Common myeloid progenitor, CD34-positive (primary cell): Measurements from ENCODE around the gene TXN2. TPM values are rescaled to one million over a fixed set of nuclear protein-coding genes. Genes with fewer than 3 reads are reported as not detected.
"Not testable (repeated sequence)": the region's sequence is repeated elsewhere in the genome, so short reads cannot be mapped to it uniquely, and the experiment has no call there.

Source experiments
- CTCF ChIA-PET: fragments of 350-600 bp; sonication (Branson Sonifier 250); formaldehyde crosslinking; loops from one replicate; lab custom pipeline; 2021; ENCODE audit warnings: antibody characterized with exemption; lab: Charles Lee
- POLR2A ChIA-PET: fragments of 350-600 bp; sonication (Branson Sonifier 250); formaldehyde crosslinking; loops from one replicate; lab custom pipeline; 2021; ENCODE audit warnings: antibody characterized with exemption; lab: Charles Lee
- DNase-seq, 3 donors: peaks; one replicate each; pipeline versions ENCODE4 v3.0.0 to v3.0.0-alpha.2; 2013
- H3K27ac ChIP-seq, 2 experiments: 1 replicate in 1 of 2; 2 replicates in 1 of 2; pipeline ENCODE4 v1.7.0; 2013; ENCODE audit warnings: inconsistent platforms in 2 of 2, low read length in 2 of 2, mild to moderate bottlenecking in 2 of 2, low read depth in 1 of 2, moderate library complexity in 1 of 2; ENCODE audit not compliant: severe bottlenecking in 2 of 2, insufficient read depth in 1 of 2, poor library complexity in 1 of 2
- H3K27me3 ChIP-seq, 5 experiments: replicated peaks in 2 of 5; 1 replicate in 3 of 5; 2 replicates in 2 of 5; pipeline versions ENCODE4 v1.6.1 to v1.7.0; 2013; ENCODE audit warnings: low read length in 4 of 5, mild to moderate bottlenecking in 2 of 5, moderate library complexity in 2 of 5, inconsistent platforms in 1 of 5; ENCODE audit not compliant: insufficient read depth in 5 of 5, control insufficient read depth in 4 of 5
- H3K36me3 ChIP-seq, 4 experiments: 1 replicate in 2 of 4; 2 replicates in 2 of 4; pipeline versions ENCODE4 v1.6.1 to v1.7.0; 2013; ENCODE audit warnings: low read length in 3 of 4, control low read depth in 1 of 4, mild to moderate bottlenecking in 1 of 4; ENCODE audit not compliant: control insufficient read depth in 4 of 4, insufficient read depth in 4 of 4
- H3K4me1 ChIP-seq, 4 experiments: 1 replicate in 3 of 4; 2 replicates in 1 of 4; pipeline versions ENCODE4 v1.6.1 to v1.7.1; 2013; ENCODE audit warnings: low read length in 3 of 4, mild to moderate bottlenecking in 3 of 4, control low read depth in 1 of 4, inconsistent platforms in 1 of 4, moderate library complexity in 1 of 4; ENCODE audit not compliant: control insufficient read depth in 4 of 4, insufficient read depth in 4 of 4; ENCODE audit errors: control extremely low read depth in 1 of 4
- H3K4me3 ChIP-seq, 7 experiments: 1 replicate in 4 of 7; 2 replicates in 3 of 7; pipeline versions ENCODE4 v1.5.1 to v1.7.0; 2013; ENCODE audit warnings: mild to moderate bottlenecking in 7 of 7, low read length in 6 of 7, moderate library complexity in 6 of 7, inconsistent platforms in 2 of 7, low read depth in 2 of 7, control low read depth in 1 of 7; ENCODE audit not compliant: insufficient read depth in 4 of 7, control insufficient read depth in 1 of 7; ENCODE audit errors: extremely low read depth in 1 of 7
- H3K9me3 ChIP-seq, 5 experiments: 1 replicate in 4 of 5; 2 replicates in 1 of 5; pipeline versions ENCODE4 v1.6.1 to v1.7.1; 2013; ENCODE audit warnings: low read length in 4 of 5, mild to moderate bottlenecking in 2 of 5, inconsistent platforms in 1 of 5, low read depth in 1 of 5, moderate library complexity in 1 of 5; ENCODE audit not compliant: control insufficient read depth in 4 of 5, insufficient read depth in 2 of 5; ENCODE audit errors: control extremely low read depth in 1 of 5
- WGBS: methylation state at CpG from one replicate; pipeline ENCODE4 v1.1.5; 2013; ENCODE audit not compliant: insufficient coverage; 5-methylcytosine and 5-hydroxymethylcytosine counted together
- polyA plus RNA-seq: library from polyadenylated mRNA; unstranded; fragments of 120-200 nt; gene quantifications from one replicate; pipeline ENCODE4 v1.2.1, GENCODE V29; 2013

Gene TXN2
- polyA plus RNA-seq = 89.6 TPM

GRCh38 chr22:36481393-36482168 lies at the start of gene TXN2:
Gene TXN2, minus strand, starts transcription at chr22:36481640. Its CDS starts 803 bp downstream, at chr22:36480837.
- peak within 1 kb of the TSS; percentile 74 to 99 (median 89) for H3K4me3 ChIP-seq
- peak; percentile 96 to 99 (median 98) for DNase-seq
- 0% methylated on average over 44 of the region's 62 CpGs for WGBS
- H3K27me3 ChIP-seq = no peaks in the 10 kb centered on the region
- H3K36me3 ChIP-seq = peaks cover 4 to 37% (median 24%) of the 10 kb centered on the region in 4 experiments
- peaks cover 0 to 1% (median 0%) of the 10 kb centered on the region in 5 experiments for H3K9me3 ChIP-seq
- CTCF ChIA-PET = interaction anchor here (0.9 to 5.5 kb wide), 4 partner anchors 9 to 181 kb away, joined by 3 to 19 read pairs (median 12); no protein-coding TSS in a partner anchor
- peak within 1 kb of the TSS; percentile 75 to 90 for H3K27ac ChIP-seq
- peaks cover 7 to 19% (median 16%) of the 10 kb centered on the region in 4 experiments for H3K4me1 ChIP-seq
- POLR2A ChIA-PET = interaction anchor here (0.5 to 1.5 kb wide), 10 partner anchors 9 to 571 kb away, joined by 3 to 4 read pairs (median 3); no protein-coding TSS in a partner anchor

GRCh38 chr22:36528795-36529751 lies 47.6 kb upstream of the TXN2 start, which contains the start of gene EIF3D:
Gene EIF3D, minus strand, starts transcription at chr22:36529166. Its CDS starts 3,045 bp downstream, at chr22:36526121.
- Histone ChIP-seq H3K4me1 (peaks cover 3 to 21% (median 18%) of the 10 kb centered on the region in 4 experiments), H3K36me3 (peaks cover 10 to 33% (median 24%) of the 10 kb centered on the region in 4 experiments), H3K4me3 (peak within 1 kb of the TSS; percentile 66 to 100 (median 87)), H3K27ac (peak within 1 kb of the TSS; percentile 88 to 95), H3K9me3 (no peaks in the 10 kb centered on the region), H3K27me3 (no peaks in the 10 kb centered on the region)
- under 1% methylated on average over 79 of the region's 82 CpGs for WGBS
- POLR2A ChIA-PET = interaction anchor here (0.6 to 1.7 kb wide), 3 partner anchors 18 to 247 kb away, joined by 3 to 10 read pairs (median 3); partner anchors contain the start of genes FOXRED2 and IFT27
- DNase-seq = peak; percentile 100
- CTCF ChIA-PET = interaction anchor here (0.6 to 1.1 kb wide), 4 partner anchors 12 to 598 kb away, joined by 3 to 4 read pairs (median 4); no protein-coding TSS in a partner anchor

GRCh38 chr22:36528341-36528740 lies 46.9 kb upstream of the TXN2 start:
- Histone ChIP-seq H3K9me3 (no peaks in the 10 kb centered on the region), H3K36me3 (peaks cover 17 to 40% (median 31%) of the 10 kb centered on the region in 4 experiments), H3K4me1 (peaks cover 3 to 21% (median 18%) of the 10 kb centered on the region in 4 experiments), H3K27ac (peak overlapping the region; percentile 88 to 95), H3K27me3 (no peaks in the 10 kb centered on the region), H3K4me3 (peak overlapping the region; percentile 66 to 100 (median 87))
- ChIA-PET CTCF (interaction anchor here (0.5 to 1.5 kb wide), 5 partner anchors 10 to 590 kb away, joined by 3 to 4 read pairs (median 3); no protein-coding TSS in a partner anchor), POLR2A (interaction anchor here (0.5 to 1.7 kb wide), 2 partner anchors 17 to 1133 kb away, joined by 3 to 10 read pairs; no protein-coding TSS in a partner anchor)
- DNase-seq = peak in 2 of 3 donors; percentile 48 to 59
- 13% methylated on average over 6 of the region's 8 CpGs for WGBS

GRCh38 chr22:36522662-36523061 lies 41.2 kb upstream of the TXN2 start:
- Histone ChIP-seq H3K27me3 (no peaks in the 10 kb centered on the region), H3K9me3 (no peaks in the 10 kb centered on the region), H3K4me3 (no peak overlapping the region), H3K36me3 (peaks cover 33 to 92% (median 74%) of the 10 kb centered on the region in 4 experiments), H3K27ac (no peak overlapping the region), H3K4me1 (peaks cover under 1 to 13% (median 3%) of the 10 kb centered on the region in 4 experiments)
- WGBS = 98% methylated on average over 4 of the region's 6 CpGs
- DNase-seq = no peak
- ChIA-PET CTCF (interaction anchor here (1.5 to 3.5 kb wide), 2 partner anchors 12 to 15 kb away, joined by 5 to 11 read pairs; partner anchors contain the start of gene FOXRED2), POLR2A (no interaction called here)

GRCh38 chr22:36520423-36520822 lies 39.0 kb upstream of the TXN2 start:
- ChIA-PET CTCF (interaction anchor here (0.6 to 3.5 kb wide), 3 partner anchors 8 to 485 kb away, joined by 3 to 11 read pairs (median 3); no protein-coding TSS in a partner anchor), POLR2A (no interaction called here)
- Histone ChIP-seq H3K36me3 (peaks cover 41 to 95% (median 80%) of the 10 kb centered on the region in 4 experiments), H3K9me3 (no peaks in the 10 kb centered on the region), H3K4me1 (peaks cover 0 to 8% (median 2%) of the 10 kb centered on the region in 4 experiments), H3K27me3 (no peaks in the 10 kb centered on the region), H3K27ac (no peak overlapping the region), H3K4me3 (no peak overlapping the region)
- no peak for DNase-seq
- no CpG with 5 or more reads among the region's 3 CpGs for WGBS

GRCh38 chr22:36519906-36520305 lies 38.5 kb upstream of the TXN2 start:
- H3K27ac ChIP-seq = peak overlapping the region in 1 of 2 experiments; percentile 49
- H3K9me3 ChIP-seq, POLR2A ChIA-PET, H3K27me3 ChIP-seq, H3K4me1 ChIP-seq, H3K4me3 ChIP-seq: not testable (repeated sequence)
- peak in 2 of 3 donors; percentile 50 to 52 for DNase-seq
- no CpG with 5 or more reads among the region's 2 CpGs for WGBS
- H3K36me3 ChIP-seq = peaks cover 41 to 93% (median 77%) of the 10 kb centered on the region in 4 experiments
- CTCF ChIA-PET = interaction anchor here (0.6 to 3.5 kb wide), 2 partner anchors 9 to 485 kb away, joined by 3 to 11 read pairs; no protein-coding TSS in a partner anchor
